SIG-M5 treated with dmso at 0.1 percent for 504 hours (cell line): ENCODE results near the gene MRPL12.
"Not testable (repeated sequence)": the region's sequence is repeated elsewhere in the genome, so short reads cannot be mapped to it uniquely, and the experiment has no call there.

Experiments
- DNase-seq: peaks from one replicate; lab custom pipeline; 2025; ENCODE audit not compliant: unreplicated experiment; lab: John Stamatoyannopoulos, UW

MRPL12 gene

GRCh38 chr17:81737947-81738800, 35.0 kb downstream of the MRPL12 start:
- DNase-seq, result no peak

- no peak for DNase-seq
Measured at GRCh38 chr17:81738801-81739393, 35.7 kb downstream of the MRPL12 start.

- DNase-seq, result not testable (repeated sequence)
Measured at GRCh38 chr17:81739593-81739992, 36.4 kb downstream of the MRPL12 start.

- no peak for DNase-seq
Measured at GRCh38 chr17:81740395-81740961, 37.3 kb downstream of the MRPL12 start.

- DNase-seq, result no peak
Measured at GRCh38 chr17:81741049-81741593, 38.0 kb downstream of the MRPL12 start.

GRCh38 chr17:81741594-81742452, 38.7 kb downstream of the MRPL12 start:
- no peak for DNase-seq
